Measurements from ENCODE around the gene EIF4A3.

DNA sequence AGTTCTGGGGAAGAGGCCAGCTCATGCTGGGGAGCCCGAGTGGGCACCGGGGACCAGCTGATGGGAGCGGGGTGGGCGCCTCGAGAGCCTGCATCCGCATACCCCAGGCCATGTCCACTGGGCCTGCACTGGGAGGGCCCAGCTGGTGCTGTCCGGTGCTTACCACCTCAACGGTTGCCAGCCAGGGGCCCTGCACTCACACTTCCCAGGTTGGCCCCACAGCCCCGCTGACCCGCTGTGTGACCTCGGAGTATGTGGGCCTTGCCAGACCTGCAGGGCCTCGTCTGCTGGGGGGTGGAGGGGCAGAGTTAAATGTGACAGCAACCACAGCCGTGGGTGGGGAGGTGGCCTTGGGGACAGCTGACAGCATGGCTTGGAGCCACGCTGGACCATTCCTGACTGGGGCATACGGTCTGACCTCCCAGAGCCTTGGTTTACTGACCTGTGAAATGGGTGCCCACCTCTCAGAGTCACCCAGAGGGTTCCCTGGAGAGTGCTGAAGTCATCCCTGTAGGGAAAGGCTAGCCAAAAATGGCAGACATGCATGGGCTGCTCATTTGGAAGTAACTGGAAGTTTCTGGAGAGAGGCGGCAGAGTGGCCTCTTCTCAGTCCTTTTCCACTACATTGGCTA is 51.0 kb downstream of the EIF4A3 start:
- TF ChIP-seq POLR2A (IDR thresholded peaks at IDR 0.05; ENCODE audit: low read depth, low read length) (no peak), SPI1 (IDR thresholded peaks at IDR 0.05; ENCODE audit: low read depth, low read length) (no peak)
